Hepatocyte (in vitro differentiated cells): ENCODE data around the gene ERMARD.

ENCODE experiments used
- EZH2 ChIP-seq: fragments of 200-600 bp; sonication (generic); IDR thresholded peaks from 2 replicates; pipeline ENCODE4 v1.6.1; 2016; ENCODE audit warnings: antibody characterized with exemption, mild to moderate bottlenecking, borderline replicate concordance
- EZH2phosphoT487 ChIP-seq: fragments of 200-600 bp; sonication (generic); IDR thresholded peaks from one replicate; pipeline ENCODE4 v1.6.1; 2018; ENCODE audit warnings: antibody characterized with exemption, mild to moderate bottlenecking, low read depth, moderate library complexity; ENCODE audit not compliant: unreplicated experiment, severe bottlenecking
- TF ChIP-seq, protein P1 (sequence below): fragments of 200-600 bp; sonication (generic); IDR thresholded peaks from 2 replicates; pipeline ENCODE4 v1.5.1; 2016; ENCODE audit warnings: antibody characterized with exemption, mild to moderate bottlenecking; ENCODE audit not compliant: poor library complexity

DNA sequence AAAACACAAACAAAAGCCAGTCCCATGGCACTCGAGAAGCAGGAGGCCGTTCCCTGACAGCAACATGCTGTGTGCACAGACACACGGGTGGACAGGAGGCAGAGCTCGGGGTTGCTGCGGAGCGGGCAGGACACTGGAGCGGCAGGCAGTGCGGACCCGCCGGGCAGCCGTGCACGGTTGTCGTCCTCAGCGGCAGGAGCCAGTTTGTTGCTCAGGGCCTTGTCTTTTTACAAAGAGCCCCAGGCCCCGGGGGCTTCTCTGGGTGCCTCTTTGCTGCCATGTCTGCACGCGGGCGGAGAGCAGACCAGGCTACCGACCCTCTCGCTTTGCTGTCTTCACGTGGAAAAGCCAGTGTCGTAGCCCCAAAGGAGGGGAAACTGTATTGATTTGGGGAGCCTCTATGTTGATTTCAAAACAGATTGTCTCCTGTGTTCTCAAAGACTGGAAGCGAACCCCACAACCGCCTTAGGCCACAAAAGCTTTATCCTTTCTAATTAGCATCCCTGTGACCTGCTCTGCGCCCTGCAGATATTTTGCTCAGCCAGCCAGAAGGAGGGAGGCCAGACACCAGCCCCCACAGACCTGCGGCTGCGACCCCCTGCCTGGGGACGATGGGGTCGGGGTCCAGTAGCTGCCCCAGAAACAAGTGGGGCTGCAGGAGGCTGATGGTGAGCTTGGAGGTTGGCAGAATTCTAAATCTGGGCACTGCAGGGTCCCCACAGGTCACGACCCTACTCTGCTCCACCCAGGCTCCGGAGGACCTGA is 50.2 kb downstream of the ERMARD start:
- TF ChIP-seq EZH2 = no peak
- TF ChIP-seq, protein P1, sequence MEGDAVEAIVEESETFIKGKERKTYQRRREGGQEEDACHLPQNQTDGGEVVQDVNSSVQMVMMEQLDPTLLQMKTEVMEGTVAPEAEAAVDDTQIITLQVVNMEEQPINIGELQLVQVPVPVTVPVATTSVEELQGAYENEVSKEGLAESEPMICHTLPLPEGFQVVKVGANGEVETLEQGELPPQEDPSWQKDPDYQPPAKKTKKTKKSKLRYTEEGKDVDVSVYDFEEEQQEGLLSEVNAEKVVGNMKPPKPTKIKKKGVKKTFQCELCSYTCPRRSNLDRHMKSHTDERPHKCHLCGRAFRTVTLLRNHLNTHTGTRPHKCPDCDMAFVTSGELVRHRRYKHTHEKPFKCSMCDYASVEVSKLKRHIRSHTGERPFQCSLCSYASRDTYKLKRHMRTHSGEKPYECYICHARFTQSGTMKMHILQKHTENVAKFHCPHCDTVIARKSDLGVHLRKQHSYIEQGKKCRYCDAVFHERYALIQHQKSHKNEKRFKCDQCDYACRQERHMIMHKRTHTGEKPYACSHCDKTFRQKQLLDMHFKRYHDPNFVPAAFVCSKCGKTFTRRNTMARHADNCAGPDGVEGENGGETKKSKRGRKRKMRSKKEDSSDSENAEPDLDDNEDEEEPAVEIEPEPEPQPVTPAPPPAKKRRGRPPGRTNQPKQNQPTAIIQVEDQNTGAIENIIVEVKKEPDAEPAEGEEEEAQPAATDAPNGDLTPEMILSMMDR = no peak
- TF ChIP-seq EZH2phosphoT487 = no peak
